HG03066 (cell line): ENCODE results near the gene UBE2R2.

ENCODE experiments used
- ATAC-seq: cut with Tn5 transposase; IDR thresholded peaks from one replicate; pipeline ENCODE4 v1.9.1; 2021; ENCODE audit warnings: low read depth; ENCODE audit not compliant: unreplicated experiment

The UBE2R2 gene

DNA sequence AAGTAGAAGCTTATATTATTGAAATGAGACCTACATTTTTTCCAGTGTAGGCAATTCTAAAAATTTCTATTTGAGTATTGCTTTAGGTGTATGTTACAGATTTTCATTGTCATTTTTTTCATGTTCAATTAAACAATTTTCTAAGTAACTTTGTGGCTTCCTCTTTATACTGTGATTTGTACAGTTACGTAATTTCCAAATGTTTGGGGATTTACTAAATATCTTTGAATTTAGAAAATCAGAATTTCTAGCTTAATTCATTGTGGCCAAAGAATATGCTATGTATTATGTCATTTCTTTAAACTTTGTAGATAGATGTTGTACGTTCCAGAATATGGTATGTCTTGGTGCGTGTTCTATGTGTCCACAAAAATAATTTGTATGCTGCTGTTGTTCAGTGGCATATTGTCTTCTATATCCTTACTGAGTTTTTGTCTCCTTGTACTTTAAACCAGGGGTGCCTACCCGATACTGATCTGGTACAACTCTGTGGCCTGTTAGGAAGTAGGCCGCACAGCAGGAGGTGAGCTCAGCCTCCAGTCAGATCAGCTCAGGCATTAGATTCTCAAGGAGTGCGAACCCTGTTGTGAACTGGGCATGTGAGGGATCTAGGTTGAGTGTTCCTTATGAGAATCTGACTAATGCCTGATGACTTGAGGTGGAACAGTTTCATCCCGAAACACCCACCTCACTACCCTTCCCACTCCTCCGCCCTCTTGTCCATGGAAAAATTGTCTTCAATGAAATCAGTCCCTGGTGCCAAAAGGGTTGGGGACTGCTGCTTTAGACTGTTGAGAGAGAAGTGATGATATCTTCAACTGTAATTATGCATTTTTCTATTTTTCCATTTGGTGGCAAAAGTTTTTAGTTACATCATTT, 63.5 kb downstream of the UBE2R2 start:
- no peak for ATAC-seq

DNA sequence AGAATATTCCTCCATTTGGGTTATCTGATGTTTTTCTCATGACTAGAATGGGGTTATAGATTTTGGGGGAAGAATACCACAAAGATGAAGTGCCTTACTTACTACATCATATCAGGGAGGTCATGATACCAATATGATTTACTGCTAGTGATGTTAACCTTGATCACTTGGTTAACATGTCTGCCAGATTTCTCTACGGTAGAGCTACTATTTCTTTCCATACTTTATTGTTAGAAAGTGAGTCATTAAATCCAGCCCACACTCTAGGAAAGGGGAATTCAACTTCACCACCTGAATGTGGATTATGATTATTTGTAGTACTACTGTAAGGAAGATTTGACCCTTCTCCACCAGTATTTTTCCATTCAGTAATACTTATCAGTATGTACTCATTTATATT, 64.7 kb downstream of the UBE2R2 start:
- ATAC-seq = no peak

DNA sequence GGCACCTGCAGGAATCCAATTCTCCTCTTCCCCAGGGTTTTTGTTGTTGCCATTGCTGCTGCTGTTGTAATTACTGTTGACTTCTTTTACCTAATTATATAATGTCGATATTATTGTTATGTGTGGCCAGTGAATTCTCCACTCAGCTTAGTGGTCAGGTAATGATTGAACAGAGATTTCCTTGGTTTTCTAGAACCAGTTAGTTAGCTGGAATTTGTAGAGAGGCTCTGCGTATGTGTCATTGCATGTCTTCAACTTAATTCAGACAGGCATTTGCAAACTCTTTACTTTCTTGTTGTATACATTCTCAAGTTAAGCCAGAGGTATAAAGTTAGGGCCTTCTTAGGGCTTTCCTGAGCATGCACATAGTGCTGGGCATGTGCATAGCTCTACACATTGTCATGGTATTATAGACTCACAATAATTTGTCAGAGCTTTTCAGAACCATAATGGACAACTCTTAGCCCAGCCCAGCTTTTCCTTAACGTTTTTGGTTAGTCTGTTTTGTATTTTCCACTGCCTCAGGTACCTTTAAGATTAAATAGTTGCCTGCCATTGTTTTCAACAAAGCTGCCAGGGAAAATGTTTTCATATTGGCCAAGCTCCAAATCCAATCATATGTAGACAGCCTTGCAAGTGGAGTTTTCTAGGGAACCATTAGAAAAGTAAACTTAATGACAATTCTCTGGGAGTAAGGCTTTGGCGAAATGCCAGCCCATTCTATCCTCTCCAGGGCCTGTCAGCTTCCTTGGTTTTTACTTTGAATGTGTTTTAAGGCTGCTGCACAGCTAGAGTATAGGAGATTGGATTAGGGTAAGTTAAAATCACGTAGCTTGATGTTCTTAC, 68.1 kb downstream of the UBE2R2 start:
- no peak for ATAC-seq

DNA sequence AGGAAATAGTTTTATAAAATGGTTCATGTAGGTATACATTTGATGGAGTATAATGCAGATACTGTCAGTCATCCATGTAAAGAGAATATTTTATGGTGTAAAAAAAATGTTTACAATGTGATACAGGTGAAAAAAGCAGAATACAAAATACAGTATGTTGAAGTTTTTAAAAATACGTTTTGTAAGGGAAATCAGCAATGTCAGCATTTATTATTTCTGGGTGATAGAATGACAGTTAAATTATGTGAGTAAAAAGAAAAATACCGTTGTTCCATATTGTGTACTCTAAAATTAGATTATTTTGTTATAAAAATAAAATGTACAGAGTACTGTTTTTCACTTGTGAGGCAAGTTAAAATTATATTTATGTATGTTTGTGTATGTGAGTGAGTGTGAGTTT, 69.0 kb downstream of the UBE2R2 start:
- no peak for ATAC-seq

DNA sequence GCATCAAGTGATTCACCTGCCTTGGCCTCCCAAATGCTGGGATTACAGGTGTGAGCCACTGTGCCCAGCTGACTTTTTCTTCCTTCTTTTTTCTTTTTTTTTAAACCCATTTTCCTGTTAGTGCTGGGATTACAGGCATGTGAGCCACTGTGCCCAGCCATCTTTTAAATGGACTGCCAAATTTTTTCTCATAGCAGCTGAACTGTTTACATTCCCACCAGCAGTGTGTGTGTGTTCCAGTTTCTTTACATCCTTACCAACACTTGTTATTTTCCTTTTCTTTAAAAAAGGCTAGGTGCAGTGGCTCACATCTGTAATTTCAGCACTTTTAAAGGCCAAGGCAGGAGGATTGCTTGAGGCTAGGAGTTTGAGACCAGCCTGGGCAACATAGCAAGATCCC, 76.9 kb downstream of the UBE2R2 start:
- ATAC-seq = no peak

DNA sequence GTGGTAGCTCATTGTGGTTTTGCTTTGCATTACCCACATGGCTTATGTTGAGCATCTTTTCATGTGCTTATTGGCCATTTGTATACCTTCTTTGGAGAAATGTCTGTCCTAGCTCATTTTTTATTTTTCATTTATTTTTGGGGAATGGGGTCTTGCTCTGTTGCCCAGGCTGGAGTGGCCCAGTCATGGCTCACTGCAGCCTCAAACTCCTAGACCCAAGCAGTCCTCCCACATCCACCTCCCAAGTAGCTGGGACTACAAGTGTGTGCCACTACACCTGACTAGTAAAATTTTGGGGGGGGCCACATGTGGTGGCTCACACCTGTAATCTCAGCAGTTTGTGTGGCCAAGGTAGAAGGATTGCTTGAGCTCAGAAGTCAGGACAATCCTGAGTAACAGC, 77.4 kb downstream of the UBE2R2 start:
- ATAC-seq = no peak

DNA sequence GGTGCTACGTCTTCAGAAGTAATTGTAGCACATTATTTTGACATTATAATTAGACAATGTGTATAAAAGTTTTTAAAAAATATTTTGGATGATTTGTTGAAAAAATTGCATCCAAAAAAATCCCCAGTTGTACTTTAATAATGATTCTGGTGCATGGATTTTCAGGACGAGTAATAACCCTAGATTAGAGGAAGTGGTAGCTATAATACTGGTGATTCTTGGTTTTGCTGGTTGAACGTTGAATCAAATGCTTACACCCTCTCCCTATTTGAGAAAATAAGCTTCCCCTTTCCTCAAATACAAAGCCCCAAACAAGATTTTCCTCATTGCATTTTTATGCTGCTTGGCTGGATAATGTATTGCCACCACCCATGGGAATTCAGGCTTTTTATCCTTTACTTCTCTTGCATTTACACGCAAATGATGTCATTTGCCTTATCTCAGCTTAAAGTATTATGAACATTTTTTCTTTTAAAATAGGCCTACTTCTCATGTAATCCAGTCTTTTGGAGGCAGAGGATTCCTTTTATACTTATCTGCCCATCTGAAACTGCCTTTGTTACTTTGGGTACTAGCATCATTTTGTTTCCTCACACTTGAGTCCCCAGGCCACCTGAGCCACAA, 86.3 kb downstream of the UBE2R2 start:
- ATAC-seq = no peak

DNA sequence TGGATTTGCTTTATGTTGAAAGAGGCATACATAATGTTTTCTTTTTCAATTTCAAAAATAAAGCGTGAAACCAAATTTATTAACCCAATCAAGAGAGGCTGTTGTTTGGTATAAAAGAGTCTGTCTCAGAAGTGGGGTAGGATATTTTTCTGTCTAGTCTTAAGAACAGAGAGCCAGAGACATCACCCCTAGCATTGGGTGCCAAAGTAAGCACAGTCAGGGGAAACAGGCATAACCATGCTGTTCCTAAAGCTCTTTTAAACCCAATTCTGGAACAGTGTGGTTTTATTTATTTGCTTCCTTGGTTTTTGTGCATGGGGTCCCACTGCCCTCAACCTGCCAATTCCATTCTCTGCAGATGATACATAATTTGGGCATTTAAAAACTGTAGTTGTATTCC, 88.2 kb downstream of the UBE2R2 start:
- no peak for ATAC-seq

DNA sequence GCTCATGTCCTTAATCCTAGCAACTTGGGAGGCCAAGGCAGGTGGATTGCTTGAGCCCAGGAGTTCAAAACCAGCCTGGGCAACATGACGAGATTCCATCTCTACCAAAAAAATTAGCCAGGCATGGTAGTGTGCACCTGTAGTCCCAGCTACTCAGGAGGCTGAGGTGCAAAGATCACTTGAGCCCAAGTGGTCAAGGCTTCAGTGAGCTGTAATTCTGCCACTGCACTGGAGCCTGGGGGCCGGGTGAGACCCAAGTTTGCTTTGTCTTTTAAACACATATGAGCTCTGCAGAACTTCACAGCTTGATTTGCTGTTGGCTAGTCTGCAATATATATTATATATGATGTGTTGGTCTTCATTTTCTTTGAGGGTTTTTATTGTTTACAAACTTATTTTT, 89.8 kb downstream of the UBE2R2 start:
- no peak for ATAC-seq

DNA sequence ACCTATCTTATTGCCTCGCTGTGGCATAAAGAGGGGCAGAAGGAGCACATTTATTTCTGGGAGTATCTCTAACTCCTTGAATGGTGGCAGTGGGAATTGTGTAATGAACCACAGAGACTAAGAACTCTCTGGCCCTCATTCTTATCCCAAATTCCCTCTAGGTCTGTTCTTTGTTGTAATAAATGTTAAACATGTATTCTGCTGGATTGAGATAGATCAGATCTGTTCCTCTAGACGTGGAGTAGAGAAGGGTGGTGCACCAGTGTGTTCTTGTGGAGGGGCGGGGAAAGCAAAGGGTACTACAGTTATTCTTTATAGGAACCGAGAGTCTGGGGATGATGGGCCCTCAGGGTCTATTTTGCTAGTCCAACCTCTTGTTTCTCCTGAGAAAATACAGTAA, 90.4 kb downstream of the UBE2R2 start:
- no peak for ATAC-seq

DNA sequence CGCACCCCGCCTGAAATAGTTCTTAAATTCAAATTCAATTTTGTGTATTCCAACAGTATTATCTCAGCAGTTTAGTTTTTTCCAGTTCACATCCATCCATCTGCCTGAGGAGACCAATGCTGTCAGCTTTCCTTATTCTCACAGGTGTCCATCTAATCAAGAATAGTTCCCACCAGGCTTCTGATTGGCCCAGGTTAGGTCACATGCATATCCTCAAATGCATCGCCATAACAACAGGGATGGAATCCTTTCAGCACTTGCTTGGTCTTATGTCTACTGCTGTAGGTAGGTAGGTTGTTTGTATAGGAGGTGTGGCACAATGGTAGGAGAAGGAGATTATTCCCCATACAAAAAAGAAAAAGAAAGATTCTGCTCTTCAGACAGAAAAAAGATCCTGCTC, 91.2 kb downstream of the UBE2R2 start:
- no peak for ATAC-seq

DNA sequence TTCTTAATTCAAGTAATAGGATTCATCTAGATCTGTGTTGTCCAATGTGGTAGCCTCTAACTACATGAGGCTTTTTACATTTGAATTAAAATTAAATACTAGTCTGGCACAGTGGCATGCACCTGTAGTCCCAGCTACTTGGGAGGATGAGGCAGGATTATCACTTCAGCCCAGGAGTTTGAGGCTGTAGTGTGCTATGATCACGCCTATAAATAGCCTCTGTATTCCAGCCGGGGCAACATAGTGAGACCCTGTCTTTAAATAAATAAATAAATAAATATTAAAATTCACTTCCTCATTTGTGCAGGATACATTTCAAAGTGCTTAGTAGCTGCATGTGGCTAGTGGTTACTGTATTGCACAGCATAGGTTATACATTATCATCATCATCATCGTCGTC, 91.8 kb downstream of the UBE2R2 start:
- ATAC-seq = no peak

DNA sequence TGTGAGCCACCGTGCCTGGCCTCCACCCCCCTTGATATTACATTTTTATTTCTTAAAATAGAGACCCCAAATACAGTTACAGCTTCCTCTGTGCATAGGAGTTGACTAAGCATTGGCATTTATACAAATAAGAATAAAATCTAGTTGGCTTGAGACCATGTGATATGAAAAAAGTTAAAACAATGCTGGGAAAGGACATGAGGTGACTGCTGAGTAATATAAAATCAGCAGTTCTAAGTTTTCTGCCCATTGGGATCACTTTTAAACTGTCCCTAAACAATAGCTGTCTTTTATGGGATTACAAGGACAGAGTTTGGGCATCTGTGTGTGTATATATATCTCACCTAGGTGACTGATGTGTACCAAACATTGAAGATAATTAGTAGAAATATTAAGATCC, 96.6 kb downstream of the UBE2R2 start:
- ATAC-seq = no peak

DNA sequence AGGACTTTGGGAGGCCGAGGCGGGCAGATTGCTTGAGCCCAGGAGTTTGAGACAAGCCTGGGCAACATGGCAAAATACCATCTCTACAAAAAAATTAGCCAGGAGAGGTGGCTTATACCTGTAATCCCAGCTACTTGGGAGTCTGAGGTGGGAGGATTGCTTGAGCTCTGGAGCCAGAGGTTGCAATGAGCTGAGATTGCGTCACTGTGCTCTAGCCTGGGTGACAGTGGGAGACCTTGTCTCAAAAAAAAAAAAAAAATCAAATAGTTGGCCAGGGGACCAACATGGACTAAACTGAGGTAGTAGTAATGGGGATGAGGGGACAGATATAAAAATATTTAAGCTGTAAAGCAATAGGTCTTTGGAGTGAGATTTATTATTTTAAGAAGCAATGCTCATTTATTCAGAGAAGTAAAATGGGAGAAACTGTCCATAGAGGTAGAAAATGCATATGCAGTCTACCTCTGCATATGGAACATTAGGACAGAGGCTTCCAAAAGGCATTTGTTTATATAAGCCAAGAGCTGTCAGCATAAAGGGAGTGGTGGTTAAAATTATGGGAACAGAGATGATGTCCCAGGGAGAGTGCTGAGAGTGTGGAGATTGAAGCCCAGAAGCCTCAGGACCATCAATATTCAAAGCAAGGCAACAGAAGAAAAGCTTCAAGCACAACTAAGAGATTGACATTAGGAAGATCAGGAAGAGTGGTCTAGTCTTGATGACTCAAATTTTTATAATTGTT, 98.1 kb downstream of the UBE2R2 start:
- no peak for ATAC-seq

DNA sequence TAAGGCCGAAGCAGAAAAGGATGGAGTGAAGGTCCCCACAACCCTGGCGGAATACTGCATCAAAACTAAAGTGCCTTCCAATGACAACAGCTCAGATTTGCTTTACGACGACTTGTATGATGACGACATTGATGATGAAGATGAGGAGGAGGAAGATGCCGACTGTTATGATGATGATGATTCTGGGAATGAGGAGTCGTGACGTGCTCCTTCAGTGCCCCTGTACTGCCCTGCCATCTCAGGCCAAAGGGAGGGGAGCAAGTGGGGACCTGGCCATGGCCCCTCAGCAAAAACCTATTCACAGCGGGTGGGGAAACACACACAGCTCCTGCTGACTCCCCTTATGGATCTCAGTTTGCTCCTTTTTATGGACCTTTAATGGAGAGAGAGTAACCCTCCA, 100.1 kb downstream of the UBE2R2 start:
- ATAC-seq = no peak

DNA sequence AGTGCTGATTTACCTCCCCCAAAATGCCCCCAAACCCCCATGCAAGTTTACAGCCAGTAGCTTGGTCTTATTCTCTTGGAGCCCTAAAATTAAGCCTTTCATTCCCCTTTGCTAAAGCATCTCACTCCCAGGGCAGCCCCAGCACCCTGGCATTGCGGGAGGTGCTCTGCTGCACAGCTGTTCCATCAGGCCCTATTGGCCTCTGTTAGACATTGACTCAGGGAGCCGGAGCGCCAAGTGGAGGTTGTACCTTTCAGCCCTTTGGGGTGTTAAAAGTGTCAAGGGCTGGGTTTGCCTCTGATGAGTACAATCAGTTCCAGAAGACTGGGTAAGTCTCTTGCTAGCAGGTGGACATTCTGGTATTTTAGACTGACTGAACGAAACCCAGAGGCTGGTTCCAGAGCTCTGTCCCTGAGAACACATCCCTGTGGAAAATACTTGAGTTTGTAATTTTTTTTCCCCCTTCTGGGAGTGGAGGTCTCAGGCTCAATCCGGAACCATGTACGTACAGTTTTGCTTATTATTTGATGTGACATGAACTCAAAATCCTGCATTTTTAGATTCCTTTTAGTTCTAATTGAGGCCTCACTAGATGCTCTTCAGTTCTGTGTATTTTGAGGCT, 102.4 kb downstream of the UBE2R2 start:
- no peak for ATAC-seq

DNA sequence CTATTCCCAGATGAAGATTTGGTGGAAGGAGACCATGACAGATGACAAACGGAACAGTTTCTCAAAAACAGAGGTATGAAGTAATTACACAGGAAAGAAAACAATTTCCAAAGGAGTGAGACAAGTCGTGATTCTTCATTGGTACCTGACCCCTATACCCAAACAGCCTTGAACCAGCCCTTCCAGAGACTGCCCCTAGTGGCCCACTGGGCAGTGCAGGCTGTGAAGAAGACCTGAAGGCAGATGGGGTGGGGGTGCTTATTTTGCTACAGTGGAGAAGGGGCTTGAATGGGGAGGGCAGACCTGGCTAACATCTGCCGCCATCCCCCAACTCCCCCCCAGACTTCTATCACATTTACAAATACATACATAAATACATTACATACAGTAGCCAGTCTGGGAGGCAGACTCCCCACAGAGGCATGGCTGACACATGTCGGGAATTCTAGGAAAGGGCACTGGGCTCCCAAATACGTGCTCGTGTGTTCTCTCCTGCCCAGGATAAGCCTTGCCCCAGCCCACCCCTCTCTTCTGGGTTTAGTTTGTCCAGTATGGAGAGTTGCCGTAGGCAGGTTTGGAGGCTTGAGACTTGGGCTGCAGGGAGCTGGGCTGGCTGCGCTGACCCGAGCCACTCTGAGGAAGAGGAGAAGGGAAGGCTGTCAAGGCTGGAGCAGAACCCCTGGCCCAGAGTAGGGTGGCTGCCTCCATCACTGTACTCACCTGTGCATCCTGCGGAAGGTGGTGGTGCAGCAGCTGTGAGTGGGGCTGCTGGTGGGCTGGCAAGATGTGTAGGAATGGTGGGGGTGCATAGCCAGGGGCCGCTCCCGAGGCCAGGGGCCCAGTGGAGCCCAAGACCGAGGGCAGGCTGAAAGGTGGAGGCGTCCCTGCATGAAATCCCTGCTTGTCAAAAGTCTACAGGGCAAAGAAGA, 105.3 kb downstream of the UBE2R2 start:
- no peak for ATAC-seq

DNA sequence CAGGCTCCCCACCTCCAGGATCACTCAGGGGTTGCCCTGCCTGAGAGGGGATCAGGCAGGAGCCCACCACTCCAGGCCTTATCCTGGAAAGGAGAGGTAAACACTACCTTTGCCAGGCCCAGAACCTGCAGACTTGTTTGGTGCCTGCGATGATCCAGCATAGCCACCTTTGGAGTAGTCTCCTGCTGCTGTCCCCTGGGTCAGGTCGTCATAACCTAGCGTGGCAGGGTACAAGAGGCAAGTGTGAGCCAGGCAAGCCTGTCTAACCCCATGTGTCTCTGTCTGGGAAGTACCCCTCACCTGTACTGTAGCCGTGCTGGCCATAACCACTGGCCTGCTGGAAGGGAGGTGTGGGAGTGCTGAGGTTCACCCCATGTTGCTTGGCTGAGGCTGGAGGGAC, 106.1 kb downstream of the UBE2R2 start:
- no peak for ATAC-seq

DNA sequence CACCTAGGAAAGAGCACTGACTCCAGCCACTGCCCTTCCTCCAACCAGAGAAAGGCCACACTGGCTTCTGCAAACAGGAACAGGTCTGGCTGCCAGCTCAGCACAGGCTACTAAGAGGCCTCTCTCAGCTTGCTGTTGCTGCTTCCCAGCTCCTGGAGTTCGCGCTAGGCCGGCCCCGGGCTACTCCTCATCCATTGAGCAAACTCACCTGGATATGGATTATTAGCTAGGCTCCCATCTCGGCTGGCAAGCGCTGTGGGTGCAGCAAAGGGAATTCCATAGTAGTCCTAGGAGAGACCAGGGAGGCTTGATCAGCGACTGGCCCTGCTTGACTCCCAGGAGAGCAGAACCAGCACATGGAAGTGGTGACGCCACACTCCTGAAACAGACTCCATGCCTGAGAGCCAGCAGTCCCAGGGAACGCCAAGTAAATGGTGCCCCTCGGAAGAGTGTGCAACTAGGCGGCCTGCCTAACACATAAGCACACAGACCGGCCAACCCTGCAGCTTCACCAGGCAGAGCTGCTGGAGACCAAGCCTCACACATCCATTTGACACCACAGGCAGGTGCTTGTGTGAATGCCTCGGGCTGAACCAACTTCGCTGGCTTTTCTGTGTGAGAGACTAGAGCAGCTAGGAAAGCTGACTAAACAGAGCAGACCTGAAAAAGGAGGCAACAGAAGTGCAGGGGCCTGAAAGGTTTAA, 107.2 kb downstream of the UBE2R2 start:
- ATAC-seq = no peak
